Measurements from ENCODE around the gene HMG20A. TPM values are rescaled to one million over a fixed set of nuclear protein-coding genes. Genes with fewer than 3 reads are reported as not detected.

The HMG20A gene
- total RNA-seq, 6 experiments from 2014 or later = 14.6 to 21.1 (median 19.5) TPM

GRCh38 chr15:77425104-77425503, 4.4 kb downstream of the HMG20A start:
- DNase-seq (peak in 1 of 3 donors; percentile 55), ATAC-seq (peak; percentile 61 to 70 (median 66))
- no peak overlapping the region for H3K4me3 ChIP-seq
- no peaks in the 10 kb centered on the region for H3K27me3 ChIP-seq
- H3K36me3 ChIP-seq = no peaks in the 10 kb centered on the region
- WGBS (ENCODE audit: insufficient coverage, low coverage, low lambda C conversion rate, missing lambda C conversion rate) = 22% methylated on average over 3 of the region's 3 CpGs
- TF ChIP-seq POLR2A (IDR thresholded peaks at IDR 0.05) = peak; percentile 74
- no peak for TF ChIP-seq CTCF (IDR thresholded peaks at IDR 0.05)
- peak overlapping the region; percentile 64 to 74 (median 66) for H3K27ac ChIP-seq
- H3K9me3 ChIP-seq = no peaks in the 10 kb centered on the region
- intact Hi-C loops (cut with DNase I) = no loop called here
- peaks cover 0 to 25% (median 4%) of the 10 kb centered on the region in 4 donors for H3K4me1 ChIP-seq

GRCh38 chr15:77426377-77426776, 5.7 kb downstream of the HMG20A start:
- 65% methylated on average over 1 of the region's 1 CpG for WGBS (ENCODE audit: insufficient coverage, low coverage, low lambda C conversion rate, missing lambda C conversion rate)
- Histone ChIP-seq H3K36me3 (no peaks in the 10 kb centered on the region), H3K4me1 (peaks cover 0 to 25% (median 4%) of the 10 kb centered on the region in 4 donors), H3K27ac (no peak overlapping the region), H3K9me3 (no peaks in the 10 kb centered on the region), H3K27me3 (no peaks in the 10 kb centered on the region), H3K4me3 (no peak overlapping the region)
- no peak for DNase-seq
- no peak for ATAC-seq
- intact Hi-C loops (cut with DNase I) = no loop called here
- TF ChIP-seq POLR2A (IDR thresholded peaks at IDR 0.05) (no peak), CTCF (IDR thresholded peaks at IDR 0.05) (no peak)

GRCh38 chr15:77426871-77427270, 6.2 kb downstream of the HMG20A start:
- Histone ChIP-seq H3K9me3 (no peaks in the 10 kb centered on the region), H3K4me1 (peaks cover 0 to 20% (median 4%) of the 10 kb centered on the region in 4 donors), H3K4me3 (no peak overlapping the region), H3K27ac (no peak overlapping the region), H3K27me3 (no peaks in the 10 kb centered on the region), H3K36me3 (no peaks in the 10 kb centered on the region)
- DNase-seq = no peak
- intact Hi-C loops (cut with DNase I) = no loop called here
- no peak for ATAC-seq
- TF ChIP-seq POLR2A (IDR thresholded peaks at IDR 0.05) (no peak), CTCF (IDR thresholded peaks at IDR 0.05) (no peak)
- 77% methylated on average over 1 of the region's 1 CpG for WGBS (ENCODE audit: insufficient coverage, low coverage, low lambda C conversion rate, missing lambda C conversion rate)

- intact Hi-C loops (cut with DNase I) = no loop called here
- Histone ChIP-seq H3K27ac (no peak overlapping the region), H3K36me3 (no peaks in the 10 kb centered on the region), H3K27me3 (no peaks in the 10 kb centered on the region), H3K4me1 (no peaks in the 10 kb centered on the region), H3K4me3 (no peak overlapping the region), H3K9me3 (no peaks in the 10 kb centered on the region)
- no peak for DNase-seq
- WGBS (ENCODE audit: insufficient coverage, low coverage, low lambda C conversion rate, missing lambda C conversion rate) = 70% methylated on average over 2 of the region's 2 CpGs
- ATAC-seq = no peak
- TF ChIP-seq POLR2A (IDR thresholded peaks at IDR 0.05) (no peak), CTCF (IDR thresholded peaks at IDR 0.05) (no peak)
These were observed 9.5 kb downstream of the HMG20A start for GRCh38 chr15:77430213-77430612.

- DNase-seq (no peak), ATAC-seq (no peak)
- 60% methylated on average over 2 of the region's 2 CpGs for WGBS (ENCODE audit: insufficient coverage, low coverage, low lambda C conversion rate, missing lambda C conversion rate)
- H3K27ac ChIP-seq = no peak overlapping the region
- H3K9me3 ChIP-seq = no peaks in the 10 kb centered on the region
- TF ChIP-seq CTCF (IDR thresholded peaks at IDR 0.05) = no peak
- no peak for TF ChIP-seq POLR2A (IDR thresholded peaks at IDR 0.05)
- no peaks in the 10 kb centered on the region for H3K27me3 ChIP-seq
- H3K4me1 ChIP-seq = no peaks in the 10 kb centered on the region
- H3K4me3 ChIP-seq = no peak overlapping the region
- intact Hi-C loops (cut with DNase I) = no loop called here
- H3K36me3 ChIP-seq = no peaks in the 10 kb centered on the region
These were observed 10.0 kb downstream of the HMG20A start for GRCh38 chr15:77430652-77431051.
